Hepatocyte (in vitro differentiated cells): ENCODE data around the gene SLC13A5.

Experiments used
- EZH2 ChIP-seq: fragments of 200-600 bp; sonication (generic); IDR thresholded peaks from 2 replicates; pipeline ENCODE4 v1.6.1; 2016; ENCODE audit warnings: antibody characterized with exemption, mild to moderate bottlenecking, borderline replicate concordance
- TF ChIP-seq, protein P1 (sequence below): fragments of 200-600 bp; sonication (generic); IDR thresholded peaks from 2 replicates; pipeline ENCODE4 v1.5.1; 2016; ENCODE audit warnings: antibody characterized with exemption, mild to moderate bottlenecking; ENCODE audit not compliant: poor library complexity

DNA sequence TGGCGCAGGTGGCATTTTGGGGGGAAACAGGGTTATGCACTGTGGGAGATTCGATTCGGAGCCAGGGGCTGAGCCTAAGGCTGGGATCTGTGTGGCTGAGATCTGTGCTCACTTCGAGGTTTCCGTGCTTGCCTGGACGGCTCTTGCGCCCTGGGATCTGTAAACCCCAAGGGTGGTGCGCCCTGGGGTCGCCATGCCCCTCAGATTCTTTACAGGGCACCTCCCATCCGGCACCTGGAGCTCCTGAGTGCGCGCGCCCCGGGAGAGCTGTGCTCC, 377 bp downstream of the SLC13A5 start:
- TF ChIP-seq, protein P1, sequence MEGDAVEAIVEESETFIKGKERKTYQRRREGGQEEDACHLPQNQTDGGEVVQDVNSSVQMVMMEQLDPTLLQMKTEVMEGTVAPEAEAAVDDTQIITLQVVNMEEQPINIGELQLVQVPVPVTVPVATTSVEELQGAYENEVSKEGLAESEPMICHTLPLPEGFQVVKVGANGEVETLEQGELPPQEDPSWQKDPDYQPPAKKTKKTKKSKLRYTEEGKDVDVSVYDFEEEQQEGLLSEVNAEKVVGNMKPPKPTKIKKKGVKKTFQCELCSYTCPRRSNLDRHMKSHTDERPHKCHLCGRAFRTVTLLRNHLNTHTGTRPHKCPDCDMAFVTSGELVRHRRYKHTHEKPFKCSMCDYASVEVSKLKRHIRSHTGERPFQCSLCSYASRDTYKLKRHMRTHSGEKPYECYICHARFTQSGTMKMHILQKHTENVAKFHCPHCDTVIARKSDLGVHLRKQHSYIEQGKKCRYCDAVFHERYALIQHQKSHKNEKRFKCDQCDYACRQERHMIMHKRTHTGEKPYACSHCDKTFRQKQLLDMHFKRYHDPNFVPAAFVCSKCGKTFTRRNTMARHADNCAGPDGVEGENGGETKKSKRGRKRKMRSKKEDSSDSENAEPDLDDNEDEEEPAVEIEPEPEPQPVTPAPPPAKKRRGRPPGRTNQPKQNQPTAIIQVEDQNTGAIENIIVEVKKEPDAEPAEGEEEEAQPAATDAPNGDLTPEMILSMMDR, result no peak
- TF ChIP-seq EZH2, result no peak
